ENCODE measurements around the gene KIF16B.
"Not testable (repeated sequence)": the region's sequence is repeated elsewhere in the genome, so short reads cannot be mapped to it uniquely, and the experiment has no call there.

The KIF16B gene

DNA sequence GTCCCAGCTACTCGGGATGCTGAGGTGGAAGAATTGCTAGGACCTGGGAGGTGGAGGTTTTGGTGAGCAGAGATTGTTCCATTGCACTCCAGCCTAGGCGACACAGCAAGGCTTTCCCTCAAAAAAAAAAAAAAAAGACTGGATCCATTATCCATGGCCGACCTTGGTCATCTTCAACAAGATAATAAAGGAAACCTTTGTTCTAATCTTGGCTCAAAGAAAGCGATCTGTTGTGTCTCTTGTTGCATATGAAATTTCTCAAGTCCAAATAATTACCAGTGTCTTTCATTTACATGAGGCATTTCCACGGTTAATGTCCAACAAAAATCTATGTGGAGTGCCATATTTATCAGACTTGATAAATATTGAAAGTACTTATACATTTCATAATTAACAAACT lies 23.7 kb upstream of the KIF16B start:
- TF ChIP-seq ZFP3 (CRISPR knock-in tag; IDR thresholded peaks at IDR 0.05): no peak
- no peak for TF ChIP-seq SNAI2 (CRISPR knock-in tag; IDR thresholded peaks at IDR 0.05)
- no peak for TF ChIP-seq PPARA (CRISPR knock-in tag; IDR thresholded peaks at IDR 0.05; ENCODE audit: borderline replicate concordance)
- no peak for TF ChIP-seq CREB5 (CRISPR knock-in tag; IDR thresholded peaks at IDR 0.05; ENCODE audit: low read depth)
- no peak for TF ChIP-seq ARNTL (CRISPR knock-in tag; IDR thresholded peaks at IDR 0.05; ENCODE audit: borderline replicate concordance, low read depth)
- TF ChIP-seq, protein P1, sequence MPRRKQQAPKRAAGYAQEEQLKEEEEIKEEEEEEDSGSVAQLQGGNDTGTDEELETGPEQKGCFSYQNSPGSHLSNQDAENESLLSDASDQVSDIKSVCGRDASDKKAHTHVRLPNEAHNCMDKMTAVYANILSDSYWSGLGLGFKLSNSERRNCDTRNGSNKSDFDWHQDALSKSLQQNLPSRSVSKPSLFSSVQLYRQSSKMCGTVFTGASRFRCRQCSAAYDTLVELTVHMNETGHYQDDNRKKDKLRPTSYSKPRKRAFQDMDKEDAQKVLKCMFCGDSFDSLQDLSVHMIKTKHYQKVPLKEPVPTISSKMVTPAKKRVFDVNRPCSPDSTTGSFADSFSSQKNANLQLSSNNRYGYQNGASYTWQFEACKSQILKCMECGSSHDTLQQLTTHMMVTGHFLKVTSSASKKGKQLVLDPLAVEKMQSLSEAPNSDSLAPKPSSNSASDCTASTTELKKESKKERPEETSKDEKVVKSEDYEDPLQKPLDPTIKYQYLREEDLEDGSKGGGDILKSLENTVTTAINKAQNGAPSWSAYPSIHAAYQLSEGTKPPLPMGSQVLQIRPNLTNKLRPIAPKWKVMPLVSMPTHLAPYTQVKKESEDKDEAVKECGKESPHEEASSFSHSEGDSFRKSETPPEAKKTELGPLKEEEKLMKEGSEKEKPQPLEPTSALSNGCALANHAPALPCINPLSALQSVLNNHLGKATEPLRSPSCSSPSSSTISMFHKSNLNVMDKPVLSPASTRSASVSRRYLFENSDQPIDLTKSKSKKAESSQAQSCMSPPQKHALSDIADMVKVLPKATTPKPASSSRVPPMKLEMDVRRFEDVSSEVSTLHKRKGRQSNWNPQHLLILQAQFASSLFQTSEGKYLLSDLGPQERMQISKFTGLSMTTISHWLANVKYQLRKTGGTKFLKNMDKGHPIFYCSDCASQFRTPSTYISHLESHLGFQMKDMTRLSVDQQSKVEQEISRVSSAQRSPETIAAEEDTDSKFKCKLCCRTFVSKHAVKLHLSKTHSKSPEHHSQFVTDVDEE (CRISPR knock-in tag; IDR thresholded peaks at IDR 0.05): no peak
- no peak for TF ChIP-seq ZC3H10 (CRISPR knock-in tag; IDR thresholded peaks at IDR 0.05)
- TF ChIP-seq ZFP30 (CRISPR knock-in tag; IDR thresholded peaks at IDR 0.05): no peak
- TF ChIP-seq RARB (CRISPR knock-in tag; IDR thresholded peaks at IDR 0.05): no peak
- TF ChIP-seq, protein P2, sequence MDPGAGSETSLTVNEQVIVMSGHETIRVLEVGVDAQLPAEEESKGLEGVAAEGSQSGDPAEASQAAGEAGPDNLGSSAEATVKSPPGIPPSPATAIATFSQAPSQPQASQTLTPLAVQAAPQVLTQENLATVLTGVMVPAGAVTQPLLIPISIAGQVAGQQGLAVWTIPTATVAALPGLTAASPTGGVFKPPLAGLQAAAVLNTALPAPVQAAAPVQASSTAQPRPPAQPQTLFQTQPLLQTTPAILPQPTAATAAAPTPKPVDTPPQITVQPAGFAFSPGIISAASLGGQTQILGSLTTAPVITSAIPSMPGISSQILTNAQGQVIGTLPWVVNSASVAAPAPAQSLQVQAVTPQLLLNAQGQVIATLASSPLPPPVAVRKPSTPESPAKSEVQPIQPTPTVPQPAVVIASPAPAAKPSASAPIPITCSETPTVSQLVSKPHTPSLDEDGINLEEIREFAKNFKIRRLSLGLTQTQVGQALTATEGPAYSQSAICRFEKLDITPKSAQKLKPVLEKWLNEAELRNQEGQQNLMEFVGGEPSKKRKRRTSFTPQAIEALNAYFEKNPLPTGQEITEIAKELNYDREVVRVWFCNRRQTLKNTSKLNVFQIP (CRISPR knock-in tag; IDR thresholded peaks at IDR 0.05; ENCODE audit: borderline replicate concordance, low read depth): no peak
- no peak for TF ChIP-seq ZNF70 (CRISPR knock-in tag; IDR thresholded peaks at IDR 0.05)
- no peak for TF ChIP-seq ISL1 (CRISPR knock-in tag; IDR thresholded peaks at IDR 0.05)
- TF ChIP-seq ZNF8 (CRISPR knock-in tag; IDR thresholded peaks at IDR 0.05): no peak
- TF ChIP-seq, protein P3, sequence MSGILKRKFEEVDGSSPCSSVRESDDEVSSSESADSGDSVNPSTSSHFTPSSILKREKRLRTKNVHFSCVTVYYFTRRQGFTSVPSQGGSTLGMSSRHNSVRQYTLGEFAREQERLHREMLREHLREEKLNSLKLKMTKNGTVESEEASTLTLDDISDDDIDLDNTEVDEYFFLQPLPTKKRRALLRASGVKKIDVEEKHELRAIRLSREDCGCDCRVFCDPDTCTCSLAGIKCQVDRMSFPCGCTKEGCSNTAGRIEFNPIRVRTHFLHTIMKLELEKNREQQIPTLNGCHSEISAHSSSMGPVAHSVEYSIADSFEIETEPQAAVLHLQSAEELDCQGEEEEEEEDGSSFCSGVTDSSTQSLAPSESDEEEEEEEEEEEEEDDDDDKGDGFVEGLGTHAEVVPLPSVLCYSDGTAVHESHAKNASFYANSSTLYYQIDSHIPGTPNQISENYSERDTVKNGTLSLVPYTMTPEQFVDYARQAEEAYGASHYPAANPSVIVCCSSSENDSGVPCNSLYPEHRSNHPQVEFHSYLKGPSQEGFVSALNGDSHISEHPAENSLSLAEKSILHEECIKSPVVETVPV (CRISPR knock-in tag; IDR thresholded peaks at IDR 0.05): no peak
- no peak for TF ChIP-seq ZNF565 (CRISPR knock-in tag; conservative IDR thresholded peaks at IDR 0.05; ENCODE audit: low read depth)
- TF ChIP-seq CSDC2 (CRISPR knock-in tag; IDR thresholded peaks at IDR 0.05): no peak
- TF ChIP-seq BACH2 (CRISPR knock-in tag; IDR thresholded peaks at IDR 0.05; ENCODE audit: borderline replicate concordance): no peak
- TF ChIP-seq GLIS3 (CRISPR knock-in tag; IDR thresholded peaks at IDR 0.05): no peak
- TF ChIP-seq ESRRG (CRISPR knock-in tag; IDR thresholded peaks at IDR 0.05): no peak
- ATAC-seq: no peak

DNA sequence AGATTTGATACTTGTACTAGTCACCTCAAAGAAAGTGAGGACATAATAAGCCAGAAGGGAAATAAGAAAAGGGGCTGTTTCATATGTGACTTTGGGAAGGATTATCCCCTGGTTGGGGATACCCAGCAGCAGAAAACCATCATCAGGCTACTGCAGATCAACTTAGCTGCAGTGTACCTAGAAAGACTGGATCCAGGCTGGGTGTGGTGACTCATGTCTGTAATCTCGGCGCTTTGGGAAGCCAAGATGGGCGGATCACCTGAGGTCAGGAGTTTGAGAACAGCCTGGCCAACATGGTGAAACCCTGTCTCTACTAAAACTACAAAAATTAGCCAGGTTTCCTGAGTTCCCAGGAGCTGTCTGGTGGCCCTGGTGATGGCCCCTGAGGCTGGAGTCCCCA lies 23.2 kb upstream of the KIF16B start:
- ATAC-seq: not testable (repeated sequence)

- ATAC-seq: no peak
- TF ChIP-seq PPARA (CRISPR knock-in tag; IDR thresholded peaks at IDR 0.05; ENCODE audit: borderline replicate concordance) (no peak), ZNF565 (CRISPR knock-in tag; conservative IDR thresholded peaks at IDR 0.05; ENCODE audit: low read depth) (no peak), RARB (CRISPR knock-in tag; IDR thresholded peaks at IDR 0.05) (no peak), TOX (CRISPR knock-in tag; IDR thresholded peaks at IDR 0.05; ENCODE audit: borderline replicate concordance) (no peak), GLIS3 (CRISPR knock-in tag; IDR thresholded peaks at IDR 0.05) (no peak), BACH2 (CRISPR knock-in tag; IDR thresholded peaks at IDR 0.05; ENCODE audit: borderline replicate concordance) (no peak), ESRRG (CRISPR knock-in tag; IDR thresholded peaks at IDR 0.05) (no peak)
- TF ChIP-seq, protein P3 (CRISPR knock-in tag; IDR thresholded peaks at IDR 0.05): no peak
- TF ChIP-seq, protein P1 (CRISPR knock-in tag; IDR thresholded peaks at IDR 0.05): no peak
These were observed 22.1 kb upstream of the KIF16B start for GRCh38 chr20:16595376-16595775.

All from SK-N-SH treated with all-trans-retinoic acid at 6 μM for 48 hours (cell line).